AG10803 (cell line): Measurements from ENCODE around the gene GNAL.

Source experiments
- DNase-seq: peaks from one replicate; pipeline ENCODE4 v3.0.0; 2010; ENCODE audit warnings: low read depth
- H3K4me3 ChIP-seq: 2 replicates; pipeline ENCODE4 v1.5.1; 2011; ENCODE audit warnings: mild to moderate bottlenecking, low read length, control low read depth
- CTCF ChIP-seq: conservative IDR thresholded peaks from 2 replicates; pipeline ENCODE4 v1.5.1; 2011; ENCODE audit warnings: mild to moderate bottlenecking, low read length, control low read depth, inconsistent platforms

Gene GNAL

GRCh38 chr18:11932393-11932792, 243.3 kb downstream of the GNAL start:
- DNase-seq, result no peak
- no peak overlapping the region for H3K4me3 ChIP-seq
- TF ChIP-seq CTCF, result no peak
